ENCODE results near the gene STK16.
"Not testable (repeated sequence)": the region's sequence is repeated elsewhere in the genome, so short reads cannot be mapped to it uniquely, and the experiment has no call there.

DNA sequence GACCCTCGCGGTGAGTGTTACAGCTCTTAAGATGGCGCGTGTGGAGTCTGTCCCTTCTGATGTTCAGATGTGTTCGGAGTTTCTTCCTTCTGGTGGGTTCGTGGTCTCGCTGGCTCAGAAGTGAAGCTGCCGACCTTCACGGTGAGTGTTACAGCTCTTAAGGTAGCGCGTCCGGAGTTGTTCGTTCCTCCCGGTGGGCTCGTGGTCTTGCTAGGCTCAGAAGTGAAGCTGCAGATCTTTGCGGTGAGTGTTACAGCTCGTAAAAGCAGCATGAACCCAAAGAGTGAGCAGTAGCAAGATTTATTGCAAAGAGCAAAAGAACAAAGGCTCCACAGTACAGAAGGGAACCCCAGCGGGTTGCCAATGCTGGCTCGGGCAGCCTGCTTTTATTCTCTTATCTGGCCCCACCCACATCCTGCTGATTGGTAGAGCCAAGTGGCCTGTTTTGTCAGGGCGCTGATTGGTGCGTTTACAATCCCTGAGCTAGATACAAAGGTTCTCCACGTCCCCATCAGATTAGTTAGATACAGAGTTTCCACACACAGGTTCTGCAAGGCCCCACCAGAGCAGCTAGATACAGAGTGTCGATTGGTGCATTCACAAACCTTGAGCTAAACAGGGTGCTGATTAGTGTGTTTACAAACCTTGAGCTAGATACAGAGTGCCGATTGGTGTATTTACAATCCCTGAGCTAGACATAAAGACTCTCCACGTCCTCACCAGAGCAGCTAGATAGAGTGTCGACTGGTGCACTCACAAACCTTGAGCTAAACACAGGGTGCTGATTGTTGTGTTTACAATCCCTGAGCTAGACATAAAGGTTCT is 44.6 kb upstream of the STK16 start:
- TF ChIP-seq EZH2, CTCF, EZH2phosphoT487 (IDR thresholded peaks at IDR 0.05): not testable (repeated sequence)
